COR-L47 (cell line): ENCODE measurements around the gene OLA1.
"Not testable (repeated sequence)": the region's sequence is repeated elsewhere in the genome, so short reads cannot be mapped to it uniquely, and the experiment has no call there.

Experiments used
- DNase-seq: peaks from one replicate; lab custom pipeline; 2025; lab: John Stamatoyannopoulos, UW

OLA1 gene

GRCh38 chr2:174248187-174248997 lies at the start of gene OLA1:
Gene OLA1 (minus strand): TSS chr2:174248532. CDS start chr2:174246815, 1,717 bp downstream.
- peak; percentile 93 for DNase-seq

GRCh38 chr2:174292908-174293307 lies 44.6 kb upstream of the OLA1 start:
- no peak for DNase-seq

- no peak for DNase-seq
Measured at GRCh38 chr2:174286172-174286571, 37.8 kb upstream of the OLA1 start.

- DNase-seq = no peak
Measured at GRCh38 chr2:174282441-174282840, 34.1 kb upstream of the OLA1 start.

GRCh38 chr2:174281736-174282135 lies 33.4 kb upstream of the OLA1 start:
- no peak for DNase-seq

- no peak for DNase-seq
Measured at GRCh38 chr2:174280596-174280995, 32.3 kb upstream of the OLA1 start.

- DNase-seq = not testable (repeated sequence)
Measured at GRCh38 chr2:174270263-174270662, 21.9 kb upstream of the OLA1 start.

GRCh38 chr2:174266288-174266687 lies 18.0 kb upstream of the OLA1 start:
- DNase-seq = no peak

GRCh38 chr2:174263997-174264396 lies 15.7 kb upstream of the OLA1 start:
- DNase-seq = no peak

- DNase-seq = no peak
Measured at GRCh38 chr2:174259981-174260380, 11.6 kb upstream of the OLA1 start.

GRCh38 chr2:174254267-174254666 lies 5.9 kb upstream of the OLA1 start:
- no peak for DNase-seq

GRCh38 chr2:174248998-174249592 lies 763 bp upstream of the OLA1 start:
- no peak for DNase-seq

GRCh38 chr2:174247474-174248186 lies 702 bp downstream of the OLA1 start:
- DNase-seq = peak; percentile 43

- DNase-seq = no peak
Measured at GRCh38 chr2:174246944-174247381, 1.4 kb downstream of the OLA1 start.

- not testable (repeated sequence) for DNase-seq
Measured at GRCh38 chr2:174245628-174246027, 2.7 kb downstream of the OLA1 start.

GRCh38 chr2:174245065-174245464 lies 3.3 kb downstream of the OLA1 start:
- DNase-seq = no peak

GRCh38 chr2:174243812-174244211 lies 4.5 kb downstream of the OLA1 start:
- DNase-seq = no peak

GRCh38 chr2:174240097-174240496 lies 8.2 kb downstream of the OLA1 start:
- DNase-seq = no peak

- no peak for DNase-seq
Measured at GRCh38 chr2:174236429-174236828, 11.9 kb downstream of the OLA1 start.

- no peak for DNase-seq
Measured at GRCh38 chr2:174235680-174236079, 12.7 kb downstream of the OLA1 start.

GRCh38 chr2:174233771-174234275 lies 14.5 kb downstream of the OLA1 start:
- DNase-seq = no peak

- no peak for DNase-seq
Measured at GRCh38 chr2:174227748-174228147, 20.6 kb downstream of the OLA1 start.
